ENCODE data around the gene LRRC71. TPM values are rescaled to one million over a fixed set of nuclear protein-coding genes. Genes with fewer than 3 reads are reported as not detected.
A peak's percentile ranks its signal among the peaks of the same experiment; 100 is the strongest.

The LRRC71 gene
- not detected in 2 replicates for total RNA-seq (2014; rRNA removed; shearing (Covaris generic))

GRCh38 chr1:156920233-156921052 is at the start of gene LRRC71:
LRRC71 (plus strand) TSS chr1:156920632; CDS start chr1:156920804, 172 bp downstream.
- no peak for DNase-seq (ENCODE audit: low spot score)

GRCh38 chr1:156873659-156874058 is 46.8 kb upstream of the LRRC71 start:
- no peak for DNase-seq (ENCODE audit: low spot score)

- DNase-seq (ENCODE audit: low spot score): no peak
These were observed 46.3 kb upstream of the LRRC71 start for GRCh38 chr1:156874142-156874541.

- DNase-seq (ENCODE audit: low spot score): no peak
These were observed 45.7 kb upstream of the LRRC71 start for GRCh38 chr1:156874572-156875340.

GRCh38 chr1:156875341-156875615 is 45.2 kb upstream of the LRRC71 start:
- no peak for DNase-seq (ENCODE audit: low spot score)

- DNase-seq (ENCODE audit: low spot score): no peak
These were observed 44.2 kb upstream of the LRRC71 start for GRCh38 chr1:156876281-156876680.

GRCh38 chr1:156877433-156878170 is 42.8 kb upstream of the LRRC71 start:
- DNase-seq (ENCODE audit: low spot score): no peak

GRCh38 chr1:156879876-156880275 is 40.6 kb upstream of the LRRC71 start:
- DNase-seq (ENCODE audit: low spot score): no peak

GRCh38 chr1:156880473-156880872 is 40.0 kb upstream of the LRRC71 start:
- DNase-seq (ENCODE audit: low spot score): no peak

- DNase-seq (ENCODE audit: low spot score): no peak
These were observed 39.3 kb upstream of the LRRC71 start for GRCh38 chr1:156881101-156881500.

GRCh38 chr1:156881663-156882062 is 38.8 kb upstream of the LRRC71 start:
- no peak for DNase-seq (ENCODE audit: low spot score)

- no peak for DNase-seq (ENCODE audit: low spot score)
These were observed 37.9 kb upstream of the LRRC71 start for GRCh38 chr1:156882543-156882942.

- DNase-seq (ENCODE audit: low spot score): no peak
These were observed 36.5 kb upstream of the LRRC71 start for GRCh38 chr1:156883919-156884318.

- no peak for DNase-seq (ENCODE audit: low spot score)
These were observed 35.8 kb upstream of the LRRC71 start for GRCh38 chr1:156884560-156885184.

GRCh38 chr1:156885314-156885713 is 35.1 kb upstream of the LRRC71 start:
- no peak for DNase-seq (ENCODE audit: low spot score)

GRCh38 chr1:156885880-156886355 is 34.5 kb upstream of the LRRC71 start:
- no peak for DNase-seq (ENCODE audit: low spot score)

- DNase-seq (ENCODE audit: low spot score): no peak
These were observed 33.7 kb upstream of the LRRC71 start for GRCh38 chr1:156886583-156887281.

- DNase-seq (ENCODE audit: low spot score): no peak
These were observed 33.1 kb upstream of the LRRC71 start for GRCh38 chr1:156887317-156887716.

GRCh38 chr1:156887734-156888133 is 32.7 kb upstream of the LRRC71 start:
- DNase-seq (ENCODE audit: low spot score): no peak

- DNase-seq (ENCODE audit: low spot score): peak; percentile 68
These were observed 30.4 kb upstream of the LRRC71 start for GRCh38 chr1:156889802-156890580.

Data from H4 (cell line).